Articular chondrocyte of knee joint (primary cell): Measurements from ENCODE around the gene MND1. TPM values are rescaled to one million over a fixed set of nuclear protein-coding genes. Genes with fewer than 3 reads are reported as not detected.

Source experiments
- small RNA-seq: library from RNA; depleted of rRNA; stranded (forward); fragments of <200 nt; gene quantifications from one replicate; pipeline ENCODE3, GENCODE V24; 2012
- total RNA-seq: library from RNA; depleted of rRNA; stranded (reverse); fragments of >200 nt; gene quantifications from 2 replicates; pipeline ENCODE4 v1.2.3, GENCODE V29; 2012

MND1 gene
- 3.8 and 5.6 TPM in 2 replicates for total RNA-seq

GRCh38 chr4:153344131-153345011 lies at the start of gene MND1:
Gene MND1 (plus strand): TSS chr4:153344688. CDS start chr4:153344738, 50 bp downstream.

Small RNAs within 50 kb of the gene (small RNA-seq; reads per million reads assigned to genes)
- not detected for gene RN7SL419P

Other genes with a start within 250 kb of the MND1 start
- 32.7 and 40.6 TPM in 2 replicates for gene TRIM2, start 140.2 kb upstream of the MND1 start, total RNA-seq
- gene TMEM131L, start 121.7 kb downstream of the MND1 start, total RNA-seq = 12.0 and 19.5 TPM in 2 replicates